HG03558 (cell line): ENCODE results near the gene RBM14.
"Not testable (repeated sequence)": the region's sequence is repeated elsewhere in the genome, so short reads cannot be mapped to it uniquely, and the experiment has no call there.

Experiments
- ATAC-seq: cut with Tn5 transposase; IDR thresholded peaks from one replicate; pipeline ENCODE4 v1.9.1; 2021; ENCODE audit warnings: moderate number of reproducible peaks; ENCODE audit not compliant: unreplicated experiment; ENCODE audit errors: extremely low read depth

The RBM14 gene, protein sequence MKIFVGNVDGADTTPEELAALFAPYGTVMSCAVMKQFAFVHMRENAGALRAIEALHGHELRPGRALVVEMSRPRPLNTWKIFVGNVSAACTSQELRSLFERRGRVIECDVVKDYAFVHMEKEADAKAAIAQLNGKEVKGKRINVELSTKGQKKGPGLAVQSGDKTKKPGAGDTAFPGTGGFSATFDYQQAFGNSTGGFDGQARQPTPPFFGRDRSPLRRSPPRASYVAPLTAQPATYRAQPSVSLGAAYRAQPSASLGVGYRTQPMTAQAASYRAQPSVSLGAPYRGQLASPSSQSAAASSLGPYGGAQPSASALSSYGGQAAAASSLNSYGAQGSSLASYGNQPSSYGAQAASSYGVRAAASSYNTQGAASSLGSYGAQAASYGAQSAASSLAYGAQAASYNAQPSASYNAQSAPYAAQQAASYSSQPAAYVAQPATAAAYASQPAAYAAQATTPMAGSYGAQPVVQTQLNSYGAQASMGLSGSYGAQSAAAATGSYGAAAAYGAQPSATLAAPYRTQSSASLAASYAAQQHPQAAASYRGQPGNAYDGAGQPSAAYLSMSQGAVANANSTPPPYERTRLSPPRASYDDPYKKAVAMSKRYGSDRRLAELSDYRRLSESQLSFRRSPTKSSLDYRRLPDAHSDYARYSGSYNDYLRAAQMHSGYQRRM

DNA sequence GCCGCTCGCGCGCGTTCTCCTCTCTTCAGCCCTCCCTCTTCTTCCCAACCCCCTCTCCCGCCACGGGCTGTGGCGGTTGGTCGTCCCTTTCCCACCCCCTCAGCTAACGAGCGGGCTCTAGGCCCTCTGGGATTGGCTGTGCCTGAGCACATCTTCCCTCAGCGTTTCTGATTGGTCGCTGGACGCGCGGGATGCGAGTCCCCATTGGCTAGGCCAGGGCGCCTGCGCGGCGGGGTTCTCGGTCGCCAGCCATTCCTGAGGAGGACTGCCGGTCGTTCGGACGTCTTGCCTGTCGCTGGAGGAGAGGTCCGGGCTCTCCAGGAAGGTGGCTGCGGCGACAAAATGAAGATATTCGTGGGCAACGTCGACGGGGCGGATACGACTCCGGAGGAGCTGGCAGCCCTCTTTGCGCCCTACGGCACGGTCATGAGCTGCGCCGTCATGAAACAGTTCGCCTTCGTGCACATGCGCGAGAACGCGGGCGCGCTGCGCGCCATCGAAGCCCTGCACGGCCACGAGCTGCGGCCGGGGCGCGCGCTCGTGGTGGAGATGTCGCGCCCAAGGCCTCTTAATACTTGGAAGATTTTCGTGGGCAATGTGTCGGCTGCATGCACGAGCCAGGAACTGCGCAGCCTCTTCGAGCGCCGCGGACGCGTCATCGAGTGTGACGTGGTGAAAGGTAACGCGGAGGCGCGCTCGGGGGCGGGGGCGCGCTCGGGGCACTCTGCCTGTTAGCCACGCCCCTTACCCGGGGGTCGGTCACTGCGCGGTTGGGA, at the start of gene RBM14:
RBM14 (plus strand) TSS at position 252 of the 776 bp plus-strand sequence; CDS start at position 343, 91 bp downstream.
- peak; percentile 79 for ATAC-seq

GRCh38 chr11:66567787-66568123, 48.7 kb upstream of the RBM14 start:
- no peak for ATAC-seq

- ATAC-seq = no peak
These were observed 48.1 kb upstream of the RBM14 start, which contains the start of gene CTSF for GRCh38 chr11:66568124-66568916. Gene CTSF (minus strand): TSS chr11:66568606. CDS start chr11:66568486, 120 bp downstream.

GRCh38 chr11:66569076-66569475, 47.4 kb upstream of the RBM14 start:
- ATAC-seq = no peak

DNA sequence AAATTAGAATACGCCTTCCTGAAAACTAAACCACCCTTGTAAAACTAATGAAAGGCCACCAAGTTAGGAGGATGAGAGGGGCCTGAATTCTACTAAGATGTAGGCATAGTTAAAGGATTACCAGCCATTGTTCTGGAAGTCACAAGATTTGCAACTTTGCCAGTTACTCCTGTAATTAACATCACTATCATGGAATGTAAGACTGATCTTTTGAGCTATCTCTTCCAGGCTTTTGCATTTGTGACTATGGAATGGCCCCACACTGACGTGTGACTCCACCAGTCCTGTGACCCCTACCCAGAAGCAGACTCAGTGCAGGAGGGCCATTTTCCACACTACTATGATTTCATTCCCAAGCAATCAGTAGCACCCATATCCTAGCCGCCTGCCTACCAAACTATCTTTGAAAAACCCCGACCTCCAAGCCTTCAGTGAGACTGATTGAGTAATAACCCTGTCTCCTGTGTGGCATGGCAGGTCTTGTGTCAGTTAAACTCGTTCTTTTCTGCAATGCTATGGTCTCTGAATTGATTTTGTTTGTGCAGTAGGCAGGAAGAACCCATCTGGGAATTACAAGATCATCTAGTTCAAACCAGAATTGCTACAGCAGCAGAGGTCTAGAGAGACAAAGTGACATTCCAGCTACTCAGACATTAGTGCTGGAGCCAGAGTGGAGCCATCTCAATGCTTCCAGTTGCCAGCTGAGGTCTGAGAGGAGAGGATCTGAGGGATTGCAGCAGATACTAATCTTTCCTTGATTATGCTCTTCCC, 46.2 kb upstream of the RBM14 start:
- no peak for ATAC-seq

DNA sequence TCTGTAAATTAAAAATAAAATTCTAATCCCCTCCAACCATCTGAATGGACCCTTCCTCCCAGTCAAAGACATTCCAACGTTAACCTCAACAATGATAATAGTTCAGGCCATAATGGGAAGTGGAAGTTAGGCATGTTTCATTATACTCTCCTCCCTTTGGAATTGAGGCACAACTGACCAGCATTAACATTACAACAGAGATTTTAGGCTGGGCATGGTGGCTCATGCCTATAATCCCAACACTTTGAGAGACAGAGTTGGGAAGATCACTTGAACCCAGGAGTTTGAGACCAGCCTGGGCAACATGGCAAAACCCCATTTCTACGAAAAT, 45.6 kb upstream of the RBM14 start:
- no peak for ATAC-seq

DNA sequence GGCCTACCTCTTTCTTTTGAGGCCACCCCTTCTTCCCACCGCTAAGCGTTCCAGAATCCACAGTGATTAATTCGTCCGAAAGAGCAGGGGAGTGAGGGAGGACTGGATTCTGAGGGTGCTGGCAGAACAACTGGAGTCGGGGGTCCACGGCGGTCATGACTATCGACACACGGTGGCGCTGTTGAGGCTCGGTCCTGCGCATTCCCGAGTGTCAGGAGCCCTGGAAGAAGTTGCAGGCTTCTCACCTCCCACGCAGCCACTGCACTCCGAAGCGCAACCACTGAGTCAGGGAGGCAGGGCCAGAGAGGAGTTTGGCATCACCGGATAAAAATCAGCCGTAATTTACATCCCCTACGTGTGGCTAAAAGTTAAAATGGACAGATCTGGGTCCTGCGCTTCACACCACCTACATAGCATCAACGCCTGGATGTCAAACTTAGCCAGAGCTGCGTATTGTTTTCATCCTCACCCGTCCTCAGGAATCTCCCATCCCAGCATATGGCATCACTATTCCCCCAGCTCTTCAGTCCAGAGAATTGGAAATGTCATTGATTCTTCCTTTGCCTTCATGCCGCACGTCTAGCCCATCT, 37.3 kb upstream of the RBM14 start:
- no peak for ATAC-seq

- ATAC-seq = no peak
These were observed 35.6 kb upstream of the RBM14 start for GRCh38 chr11:66580803-66581202.

- no peak for ATAC-seq
These were observed 35.2 kb upstream of the RBM14 start for GRCh38 chr11:66581261-66581660.

DNA sequence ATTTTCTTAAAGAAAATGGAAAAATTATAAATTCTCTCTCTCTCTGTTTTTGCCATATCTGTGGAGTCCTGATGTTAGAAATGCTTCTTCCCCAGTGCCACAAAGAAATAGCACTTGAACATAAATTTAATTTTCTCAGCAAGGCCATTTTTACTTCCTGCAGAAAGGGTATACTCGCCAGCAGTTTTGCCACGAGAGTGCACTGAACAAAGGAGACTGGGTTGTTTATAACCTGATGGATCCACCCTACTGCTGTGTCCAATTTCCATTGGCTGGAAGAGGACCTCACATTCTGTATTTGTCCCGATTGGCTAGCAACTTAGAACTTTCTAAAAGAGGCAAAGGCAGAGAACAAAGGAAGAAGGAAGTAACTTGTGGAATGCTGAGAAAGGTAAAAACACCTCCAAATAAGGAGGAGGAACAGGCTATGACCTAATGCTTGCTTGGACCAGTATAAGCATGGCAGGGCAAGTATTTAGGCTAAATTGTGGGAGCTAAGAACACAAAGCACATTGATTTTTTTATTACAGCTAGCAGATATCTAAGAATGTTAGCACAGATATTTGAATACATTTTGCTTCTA, 33.8 kb upstream of the RBM14 start:
- ATAC-seq = not testable (repeated sequence)

GRCh38 chr11:66585447-66585846, 31.0 kb upstream of the RBM14 start:
- ATAC-seq = not testable (repeated sequence)

- ATAC-seq = no peak
These were observed 30.3 kb upstream of the RBM14 start for GRCh38 chr11:66586136-66586535.

GRCh38 chr11:66589315-66589714, 27.1 kb upstream of the RBM14 start:
- not testable (repeated sequence) for ATAC-seq

- ATAC-seq = no peak
These were observed 26.3 kb upstream of the RBM14 start for GRCh38 chr11:66589996-66590675.

DNA sequence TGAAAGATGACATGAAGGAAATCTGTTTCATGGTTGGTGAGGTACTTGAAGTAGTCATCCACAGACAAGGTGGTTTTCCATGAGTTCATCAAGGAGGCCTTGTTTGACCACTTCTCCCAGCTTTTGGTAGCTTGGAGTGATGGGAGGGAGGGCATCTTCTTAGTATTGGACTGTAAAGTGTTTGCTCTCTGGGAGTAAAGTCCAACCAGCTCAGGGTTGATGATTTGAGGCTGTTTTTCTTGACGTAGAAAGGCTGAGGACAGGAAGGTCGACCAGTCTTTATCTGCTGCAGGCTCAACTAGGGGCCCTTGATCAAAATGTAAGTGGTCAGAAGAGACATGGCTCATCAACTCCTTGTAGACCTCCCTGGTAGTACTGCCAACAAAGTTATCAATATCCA, 25.3 kb upstream of the RBM14 start:
- no peak for ATAC-seq

DNA sequence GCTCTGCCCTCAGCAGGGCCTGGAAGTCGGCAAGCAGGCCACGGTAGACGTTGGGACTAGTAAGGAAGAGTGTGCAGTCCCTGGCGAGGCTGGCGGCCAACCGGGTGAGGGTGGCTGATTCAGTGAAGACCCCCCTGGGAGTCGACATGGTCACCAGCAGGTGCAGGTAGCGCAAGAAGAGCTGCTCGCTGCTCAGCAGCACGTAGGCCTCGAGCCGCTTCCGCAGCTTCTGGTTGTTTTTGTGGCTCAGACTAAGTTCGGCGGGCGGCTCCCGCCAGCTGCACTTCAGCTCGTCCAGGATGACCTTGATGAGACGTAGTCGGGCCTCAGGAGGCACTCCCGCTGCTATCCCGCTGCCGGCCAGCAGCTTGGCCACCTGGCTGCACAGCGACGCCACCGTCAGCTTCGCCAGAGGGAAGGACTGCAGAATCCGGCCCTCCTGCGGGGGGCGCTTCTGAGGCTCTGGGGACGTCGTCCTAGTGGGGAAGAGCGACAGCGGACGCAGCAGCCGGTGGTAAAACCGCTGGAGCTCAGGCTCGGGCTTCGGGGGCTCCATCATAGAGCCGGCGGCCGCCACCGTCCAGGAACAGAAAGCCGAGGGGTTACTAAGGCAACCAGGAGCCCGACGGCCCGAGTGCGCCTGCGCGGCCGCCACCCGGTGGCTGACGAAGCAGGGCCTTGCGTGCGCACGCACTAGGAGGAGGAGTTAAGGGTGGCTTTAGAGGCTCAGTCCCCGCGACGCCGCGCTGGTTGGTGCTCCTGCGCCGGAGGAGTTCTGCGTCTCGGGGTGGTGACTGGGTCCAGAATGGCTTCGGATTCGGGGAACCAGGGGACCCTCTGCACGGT, 23.8 kb upstream of the RBM14 start, which contains the start of the genes CCDC87 and CCS:
CCDC87 (minus strand) TSS at position 607 of the 846 bp plus-strand sequence; CDS start at position 559, 48 bp downstream.
CCS (plus strand) TSS at position 729 of the 846 bp plus-strand sequence; CDS start at position 806, 77 bp downstream.
- peak; percentile 63 for ATAC-seq

DNA sequence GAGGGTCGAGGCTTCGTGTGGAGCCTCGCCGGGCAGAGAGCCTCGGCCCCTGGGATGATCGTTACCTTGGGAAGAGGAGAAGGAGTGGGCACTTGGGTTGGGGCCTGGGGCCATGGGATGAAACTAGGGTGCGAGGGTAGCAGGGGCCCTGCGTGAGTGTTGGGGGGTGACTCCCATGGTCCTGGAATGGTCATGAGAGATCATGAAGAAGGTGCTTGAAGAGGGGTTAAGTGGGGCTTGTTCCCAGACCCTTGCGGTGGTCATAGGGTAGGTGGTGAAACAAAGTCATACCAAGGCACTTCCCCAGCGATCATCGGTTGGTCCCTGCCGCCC, 23.2 kb upstream of the RBM14 start:
- ATAC-seq = no peak
